Stimulated activated CD8-positive, alpha-beta memory T cell treated with anti-CD3 and anti-CD28 coated beads, Interleukin-12 subunit alpha, Interleukin-12 subunit beta, amount 100 ng/mL, for 24 hours (primary cell): ENCODE measurements around the gene DCTN5.
"Not testable (repeated sequence)": the region's sequence is repeated elsewhere in the genome, so short reads cannot be mapped to it uniquely, and the experiment has no call there.

Experiments
- DNase-seq: peaks from one replicate; pipeline ENCODE4 v3.0.0-alpha.2; 2020; ENCODE audit errors: extremely low read depth

Gene DCTN5

GRCh38 chr16:23694265-23694643, 53.0 kb downstream of the DCTN5 start:
- DNase-seq = no peak

- no peak for DNase-seq
These were observed 53.5 kb downstream of the DCTN5 start for GRCh38 chr16:23694644-23695373.

GRCh38 chr16:23695756-23696155, 54.5 kb downstream of the DCTN5 start:
- no peak for DNase-seq

GRCh38 chr16:23699100-23699499, 57.8 kb downstream of the DCTN5 start:
- no peak for DNase-seq

DNA sequence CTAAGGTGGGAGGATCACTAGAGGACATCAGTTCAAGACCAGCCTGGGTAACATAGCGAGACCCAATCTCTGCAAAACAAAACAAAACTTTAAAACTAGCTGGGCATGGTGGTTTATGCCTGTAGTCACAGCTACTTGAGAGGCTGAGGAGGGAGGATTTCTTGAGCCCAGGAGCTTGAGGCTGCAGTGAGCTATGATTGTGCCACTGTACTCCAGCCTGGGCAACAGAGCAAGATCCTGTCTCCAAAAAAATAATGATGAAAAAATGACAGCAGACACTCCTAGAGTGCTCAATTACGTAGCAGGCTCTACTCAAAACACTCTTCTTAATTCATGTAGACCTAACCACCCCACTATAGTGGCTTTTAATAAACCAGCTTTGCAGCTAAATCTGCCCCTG, 58.8 kb downstream of the DCTN5 start:
- DNase-seq = no peak

DNA sequence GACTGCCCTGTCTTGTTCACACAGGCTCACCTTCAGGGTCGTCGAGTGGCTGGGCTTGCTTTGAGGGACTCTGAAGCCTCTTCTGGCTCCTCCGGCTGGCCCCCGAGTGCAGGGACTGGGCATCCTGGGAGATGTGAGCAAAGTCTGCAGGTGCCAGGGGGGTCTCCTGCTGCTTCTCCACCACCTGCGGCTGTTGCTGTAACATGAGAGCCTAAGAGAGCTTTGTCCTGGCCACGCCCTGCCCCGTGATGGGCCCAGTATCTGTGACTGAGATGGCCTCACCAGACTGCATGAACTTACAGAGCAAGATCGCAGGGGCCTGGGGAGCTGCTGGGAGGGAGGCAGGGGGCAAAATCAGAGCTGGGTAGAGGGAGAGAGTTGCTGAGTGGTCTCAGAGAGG, 59.2 kb downstream of the DCTN5 start:
- DNase-seq = no peak

DNA sequence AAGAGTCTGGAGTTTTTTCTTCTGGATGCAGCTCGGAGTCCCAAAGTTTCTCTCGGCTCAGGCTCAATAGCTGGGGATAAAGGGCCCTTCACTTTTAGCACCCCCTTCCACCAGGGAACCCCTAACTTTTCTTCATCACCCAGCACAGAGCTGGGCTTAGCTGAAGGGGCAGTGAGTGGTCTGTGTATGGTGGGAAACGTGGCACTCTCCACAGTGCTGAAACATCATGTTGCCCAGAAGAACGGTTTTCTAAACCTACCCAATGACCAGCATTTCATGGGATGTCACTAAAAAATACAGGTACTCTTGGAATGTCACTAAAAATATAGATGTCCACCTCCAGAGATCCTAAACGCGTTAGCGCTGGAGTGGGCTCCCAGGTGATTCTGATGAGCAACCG, 59.8 kb downstream of the DCTN5 start:
- no peak for DNase-seq

DNA sequence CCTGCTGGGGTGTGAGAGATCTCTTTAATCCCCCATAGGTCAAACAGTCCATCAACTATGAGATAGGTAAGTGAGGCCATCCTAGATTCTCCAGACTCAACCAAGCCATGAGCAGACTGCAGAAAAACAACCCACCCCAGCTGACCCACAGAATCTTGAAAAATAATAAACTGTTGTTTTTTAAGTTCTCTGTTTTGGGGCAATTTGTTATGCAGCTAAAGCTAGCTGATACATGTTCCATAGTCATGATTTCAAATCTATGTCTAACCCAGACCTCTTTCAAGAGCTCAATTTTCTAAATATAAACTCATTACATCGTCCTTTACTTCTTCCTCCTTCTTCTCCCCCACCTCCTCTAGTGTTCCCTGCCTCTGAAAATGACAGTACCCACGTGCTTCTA, 61.7 kb downstream of the DCTN5 start:
- DNase-seq = no peak

- no peak for DNase-seq
These were observed 63.7 kb downstream of the DCTN5 start for GRCh38 chr16:23704772-23705516.

DNA sequence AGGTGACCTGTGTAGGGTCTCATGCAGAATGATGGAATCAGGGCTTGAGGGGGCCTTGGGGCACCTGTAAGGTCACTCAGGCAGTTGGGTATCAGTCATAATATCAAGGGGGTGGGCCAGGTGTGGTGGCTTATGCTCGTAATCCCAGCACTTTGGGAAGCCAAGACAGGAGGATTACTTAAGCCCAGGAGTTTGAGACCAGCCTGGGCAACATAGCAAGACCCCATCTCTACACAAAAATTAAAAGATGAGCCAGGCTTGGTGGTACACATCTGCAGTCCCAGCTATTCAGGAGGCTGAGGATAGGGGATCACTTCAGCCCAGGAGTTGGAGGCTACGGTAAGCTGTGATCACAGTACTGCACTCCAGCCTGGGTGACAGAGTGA, 64.2 kb downstream of the DCTN5 start:
- no peak for DNase-seq

- DNase-seq = no peak
These were observed 65.2 kb downstream of the DCTN5 start for GRCh38 chr16:23706439-23706838.

DNA sequence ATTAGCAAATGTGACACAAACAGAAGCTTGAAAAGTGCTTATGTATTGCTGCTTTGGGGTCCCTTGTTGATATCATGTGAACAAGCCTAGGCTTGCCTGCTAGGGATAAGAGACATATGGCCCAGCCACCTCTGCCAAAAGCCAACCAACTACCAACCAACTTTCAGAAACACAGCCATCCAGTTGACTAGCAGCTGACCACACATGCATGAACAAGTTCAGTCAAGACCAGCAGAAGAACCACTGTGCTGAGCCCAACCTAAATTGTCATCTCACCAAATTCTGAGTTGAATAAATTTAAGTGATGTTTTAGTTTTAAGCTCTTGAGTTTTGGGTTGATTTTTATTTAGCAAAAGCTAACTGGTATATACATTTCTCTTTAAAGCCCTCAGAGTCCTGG, 68.3 kb downstream of the DCTN5 start:
- DNase-seq = no peak

DNA sequence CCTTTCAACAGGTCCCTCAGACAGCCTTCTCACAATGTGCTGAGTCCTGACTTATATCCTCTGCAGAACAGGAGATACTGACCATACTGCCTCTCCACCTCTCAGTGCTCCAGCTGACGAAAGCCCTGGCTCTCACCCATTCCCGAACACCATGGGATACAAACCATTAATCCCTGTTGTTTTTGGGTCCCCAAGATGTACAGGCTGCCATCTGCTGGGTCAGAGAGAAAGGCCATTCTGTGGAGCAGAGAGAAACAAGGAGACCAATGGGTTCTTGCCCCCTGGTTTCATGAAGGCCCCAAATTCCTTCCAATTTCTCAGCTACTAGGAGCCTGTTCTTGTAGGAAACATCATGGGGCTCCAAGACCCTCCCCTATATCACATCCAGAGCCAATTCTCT, 68.7 kb downstream of the DCTN5 start:
- DNase-seq = no peak

- no peak for DNase-seq
These were observed 69.2 kb downstream of the DCTN5 start for GRCh38 chr16:23710504-23710903.

GRCh38 chr16:23711785-23712184, 70.5 kb downstream of the DCTN5 start:
- DNase-seq = no peak

DNA sequence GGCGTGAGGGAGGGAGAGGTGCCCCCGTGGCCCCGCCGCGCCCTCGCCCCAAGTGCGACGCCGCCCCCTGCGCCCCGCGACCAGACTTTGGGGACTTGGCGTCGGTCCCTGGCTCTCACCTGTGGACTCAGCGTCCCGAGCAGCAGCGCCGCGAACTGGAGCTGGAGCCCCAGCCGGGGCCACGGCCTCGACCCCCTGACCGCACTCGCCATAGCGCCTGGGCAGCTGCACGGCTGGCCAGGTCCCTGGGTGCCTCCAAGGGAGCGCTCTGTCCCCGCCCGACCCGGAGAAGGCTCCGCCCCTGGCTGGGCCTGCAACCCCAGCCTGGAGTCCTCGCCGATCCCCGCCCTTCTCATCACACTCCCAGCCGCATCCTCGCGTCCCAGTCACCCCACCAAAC, 71.7 kb downstream of the DCTN5 start, which contains the start of gene ERN2:
TSS of gene ERN2 (minus strand) at position 247 of the 400 bp plus-strand sequence. CDS start at position 212, 35 bp downstream.
- no peak for DNase-seq

GRCh38 chr16:23716484-23716883, 75.2 kb downstream of the DCTN5 start:
- DNase-seq = no peak

DNA sequence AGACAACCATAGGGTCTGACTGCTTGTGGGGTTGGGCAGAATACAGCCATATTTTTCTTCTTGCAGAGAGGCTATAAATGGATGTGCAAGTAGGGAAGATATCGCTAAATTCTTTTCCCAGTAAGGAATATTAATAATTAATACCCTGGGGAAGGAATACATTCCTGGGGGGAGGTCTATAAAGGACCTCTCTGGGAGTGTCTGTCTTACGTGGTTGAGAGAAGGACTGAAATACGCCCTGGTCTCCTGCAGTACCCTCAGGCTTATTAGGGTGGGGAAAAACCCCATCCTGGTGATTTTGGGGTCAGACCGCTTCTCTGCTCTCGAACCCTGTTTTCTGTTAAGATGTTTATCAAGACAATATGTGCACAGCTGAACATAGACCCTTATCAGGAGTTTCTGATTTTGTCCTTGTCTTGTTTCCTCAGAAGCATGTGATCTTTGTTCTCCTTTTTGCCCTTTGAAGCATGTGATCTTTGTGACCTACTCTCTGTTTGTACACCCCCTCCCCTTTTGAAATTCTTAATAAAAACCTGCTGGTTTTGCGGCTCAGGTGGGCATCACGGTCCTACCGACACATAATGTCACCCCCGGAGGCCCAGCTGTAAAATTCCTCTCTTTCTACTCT, 81.5 kb downstream of the DCTN5 start:
- not testable (repeated sequence) for DNase-seq

DNA sequence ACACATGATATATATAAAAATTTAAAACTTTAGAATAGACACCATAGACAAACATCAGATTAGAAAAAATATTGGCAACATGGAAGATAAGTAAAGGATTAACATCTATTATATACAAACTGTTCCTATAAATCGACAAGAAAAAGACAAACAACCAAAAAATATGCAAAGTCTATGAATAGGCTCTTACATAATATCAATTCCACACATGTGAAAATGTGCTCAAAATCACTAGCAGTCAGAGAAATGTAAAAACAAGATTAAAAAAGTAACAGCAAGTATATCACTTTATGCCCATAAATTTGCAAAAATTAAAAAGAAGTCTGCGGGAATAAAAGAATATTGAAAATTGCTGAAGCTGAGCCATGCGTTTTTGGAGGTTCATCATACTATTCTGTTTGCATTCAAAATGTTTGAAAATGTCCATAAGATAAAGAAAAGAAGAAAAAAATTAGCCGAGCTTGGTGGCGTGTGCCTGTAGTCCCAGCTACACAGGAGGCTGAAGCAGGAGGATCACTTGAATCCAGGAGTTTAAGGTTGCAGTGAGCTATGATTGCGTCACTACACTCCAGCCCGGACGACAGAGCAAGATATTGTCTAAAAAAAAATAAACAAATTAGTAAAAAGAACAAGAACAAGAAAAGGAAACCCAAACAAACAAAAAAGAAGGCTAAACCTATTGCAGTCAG, 83.0 kb downstream of the DCTN5 start:
- DNase-seq = no peak

DNA sequence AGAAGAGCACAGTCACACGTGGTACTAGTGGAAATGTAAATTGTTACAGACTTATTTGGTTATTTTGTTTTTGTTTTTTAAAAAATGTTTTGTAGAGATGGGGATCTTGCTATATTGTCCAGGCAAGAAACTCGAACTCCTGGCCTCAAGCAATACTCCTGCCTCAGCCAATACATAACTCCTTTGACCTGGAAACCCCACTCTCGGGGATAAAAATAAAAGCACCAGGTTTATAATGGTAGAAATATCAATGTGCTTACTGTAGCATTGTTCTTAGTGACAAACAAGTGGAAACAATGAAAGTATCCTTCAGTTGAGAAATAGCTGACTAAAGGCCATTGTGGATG, 83.5 kb downstream of the DCTN5 start:
- no peak for DNase-seq

- no peak for DNase-seq
These were observed 85.4 kb downstream of the DCTN5 start for GRCh38 chr16:23726710-23727109.
